Type B pancreatic cell (in vitro differentiated cells): ENCODE measurements around the gene SBK1. TPM values are rescaled to one million over a fixed set of nuclear protein-coding genes. Genes with fewer than 3 reads are reported as not detected.
"Not testable (repeated sequence)": the region's sequence is repeated elsewhere in the genome, so short reads cannot be mapped to it uniquely, and the experiment has no call there.

Experiments used
- DNase-seq: peaks from one replicate; pipeline ENCODE4 v3.0.0; 2021; ENCODE audit warnings: mixed read lengths; ENCODE audit not compliant: unreplicated experiment; ENCODE audit errors: extremely low spot score
- H3K27ac Mint-ChIP-seq: 2 replicates; pipeline ENCODE4 v1.8.0; 2021; ENCODE audit warnings: mild to moderate bottlenecking, mixed read lengths
- H3K27me3 Mint-ChIP-seq: 2 replicates; pipeline ENCODE4 v1.8.0; 2021; ENCODE audit warnings: mixed read lengths
- H3K36me3 Mint-ChIP-seq: 2 replicates; pipeline ENCODE4 v1.8.0; 2021; ENCODE audit warnings: mixed read lengths
- H3K4me1 Mint-ChIP-seq: one replicate; pipeline ENCODE4 v1.8.0; 2021; ENCODE audit warnings: mixed read lengths; ENCODE audit not compliant: unreplicated experiment
- H3K4me3 Mint-ChIP-seq: 2 replicates; pipeline ENCODE4 v1.8.0; 2021; ENCODE audit warnings: mild to moderate bottlenecking, mixed read lengths
- H3K9me3 Mint-ChIP-seq: 2 replicates; pipeline ENCODE4 v1.8.0; 2021; ENCODE audit warnings: mixed read lengths
- CTCF ChIP-seq: fragments of 200-600 bp; sonication (generic); conservative IDR thresholded peaks from 2 replicates; pipeline ENCODE4 v1.5.0; 2021; ENCODE audit warnings: antibody characterized with exemption, mild to moderate bottlenecking
- total RNA-seq: library from RNA; stranded (reverse); gene quantifications from 2 replicates; pipeline ENCODE4 v1.2.1, GENCODE V29; 2021; ENCODE audit warnings: low replicate concordance

The SBK1 gene
- total RNA-seq, 1 donor from 2014 or later, result 31.9 TPM

GRCh38 chr16:28364268-28365173, 72.2 kb downstream of the SBK1 start:
- not testable (repeated sequence) for DNase-seq, H3K27ac Mint-ChIP-seq, H3K36me3 Mint-ChIP-seq, H3K27me3 Mint-ChIP-seq, H3K4me1 Mint-ChIP-seq, H3K4me3 Mint-ChIP-seq, H3K9me3 Mint-ChIP-seq
- peak; percentile 43 for TF ChIP-seq CTCF

- not testable (repeated sequence) for H3K9me3 Mint-ChIP-seq, H3K27me3 Mint-ChIP-seq, H3K4me3 Mint-ChIP-seq, H3K36me3 Mint-ChIP-seq, DNase-seq, H3K27ac Mint-ChIP-seq, H3K4me1 Mint-ChIP-seq
Measured at GRCh38 chr16:28367926-28368325, 75.6 kb downstream of the SBK1 start.

Other genes starting within 250 kb of the SBK1 start
- 1.4 and 26.2 TPM in 2 replicates for gene GSG1L, start 228.8 kb upstream of the SBK1 start, total RNA-seq
- 111 and 118 TPM in 2 replicates for gene XPO6, start 80.6 kb upstream of the SBK1 start, total RNA-seq
- 2.0 and 2.2 TPM in 2 replicates for gene NPIPB6, start 71.0 kb downstream of the SBK1 start, total RNA-seq
- gene EIF3CL, start 111.3 kb downstream of the SBK1 start, total RNA-seq, result 83.1 and 83.2 TPM in 2 replicates
- not detected in 2 replicates for gene NPIPB7, start 179.8 kb downstream of the SBK1 start, total RNA-seq
- 36.0 and 56.3 TPM in 2 replicates for gene CLN3, start 199.5 kb downstream of the SBK1 start, total RNA-seq
- 0.14 and 0.21 TPM in 2 replicates for gene APOBR, start 202.1 kb downstream of the SBK1 start, total RNA-seq
- gene IL27, start 214.3 kb downstream of the SBK1 start, total RNA-seq, result not detected in 2 replicates
- gene NUPR1, start 246.4 kb downstream of the SBK1 start, total RNA-seq, result 1.2 and 4.8 TPM in 2 replicates